Fibroblast of upper back skin (primary cell): ENCODE data around the gene ERBB4.

ENCODE experiments used
- DNase-seq: peaks from one replicate; pipeline ENCODE4 v3.0.0-alpha.2; 2013

The ERBB4 gene

DNA sequence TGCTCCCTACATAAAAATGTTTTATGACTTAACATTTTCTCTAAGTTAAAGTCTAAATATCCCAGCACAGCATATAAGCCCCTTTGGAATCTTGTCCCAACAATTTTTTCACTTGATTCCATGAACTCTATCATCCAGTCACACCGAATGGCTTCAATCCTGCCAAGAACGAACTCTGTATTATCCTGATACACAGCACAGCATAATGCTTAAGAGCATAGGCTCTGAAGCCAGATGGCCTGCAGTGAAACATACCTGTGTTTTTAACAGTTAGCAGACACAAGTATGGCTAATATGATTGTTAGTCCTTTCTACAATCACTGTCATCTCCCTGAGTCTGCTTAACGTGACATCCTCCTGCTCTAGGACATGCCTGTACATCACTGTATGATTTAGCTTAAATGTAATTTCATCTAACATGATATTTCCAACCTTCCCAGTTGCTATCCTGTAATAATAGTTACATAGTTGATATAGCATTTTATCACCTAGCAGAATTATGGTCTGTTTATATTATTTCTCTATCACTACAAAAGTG is 669.5 kb downstream of the ERBB4 start:
- DNase-seq, result no peak

DNA sequence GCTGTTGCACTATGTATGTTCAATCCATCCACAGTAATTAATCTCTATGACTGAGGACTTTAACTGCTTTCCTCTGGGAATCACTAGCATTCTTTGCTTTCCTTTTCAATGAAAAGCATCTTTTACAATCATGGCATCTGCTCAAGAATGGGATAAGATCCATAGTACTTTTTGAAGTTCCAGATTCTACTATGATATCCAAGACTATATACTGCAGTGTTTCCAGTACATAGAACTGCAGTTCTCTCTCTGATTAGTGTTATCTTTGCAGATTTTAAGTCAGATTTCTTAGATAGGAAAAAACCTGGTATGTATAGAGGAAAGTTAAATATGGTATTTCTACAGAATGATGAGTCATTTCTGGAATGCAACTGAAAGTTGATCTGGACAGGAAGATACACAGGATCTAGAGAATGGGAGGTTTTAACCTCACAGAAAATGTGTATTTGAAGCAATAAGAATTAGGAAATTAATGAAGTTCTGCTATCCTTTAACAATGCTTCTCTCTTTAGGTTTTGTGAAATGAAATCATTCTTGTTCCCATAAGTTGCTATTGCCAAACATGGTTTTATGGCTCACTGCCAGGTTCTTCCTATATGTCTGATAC is 670.7 kb downstream of the ERBB4 start:
- DNase-seq, result peak; percentile 51

DNA sequence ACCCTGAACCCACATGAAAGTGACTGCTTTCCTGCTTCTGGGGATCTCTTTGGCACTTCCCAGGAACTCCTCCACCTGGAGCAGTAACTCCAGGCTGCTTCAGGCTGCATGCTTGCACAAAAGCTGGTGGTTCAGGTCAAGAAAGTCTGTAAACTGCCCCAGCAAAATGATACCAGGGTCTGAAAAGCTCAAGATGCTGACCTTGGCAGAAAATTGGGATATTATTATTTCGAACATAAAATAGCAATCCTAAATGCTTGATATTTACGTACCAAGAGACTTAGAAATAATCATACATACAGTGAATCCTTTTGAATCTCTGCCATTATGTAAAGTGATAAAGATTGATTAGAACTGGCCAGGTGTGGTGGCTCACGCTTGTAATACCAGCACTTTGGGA is 674.3 kb downstream of the ERBB4 start:
- no peak for DNase-seq

DNA sequence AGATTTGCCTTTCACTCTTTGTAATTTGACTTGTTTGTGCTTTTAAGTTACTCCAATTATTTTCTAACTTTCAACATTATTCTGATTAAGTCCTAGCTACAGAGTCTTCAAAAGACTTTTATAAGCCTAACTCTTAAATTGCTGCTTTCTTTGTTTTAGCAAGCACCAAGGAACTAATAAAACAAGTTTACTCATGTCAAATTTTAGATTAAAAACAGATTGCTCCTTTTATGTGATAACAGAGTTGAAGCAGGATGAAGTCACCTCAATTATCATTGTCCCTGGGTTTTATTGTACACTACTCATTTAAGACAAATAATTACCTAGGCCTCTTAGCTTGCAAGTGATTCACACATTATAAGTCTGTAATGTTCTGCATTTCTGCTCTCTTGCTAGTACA is 678.4 kb downstream of the ERBB4 start:
- no peak for DNase-seq

DNA sequence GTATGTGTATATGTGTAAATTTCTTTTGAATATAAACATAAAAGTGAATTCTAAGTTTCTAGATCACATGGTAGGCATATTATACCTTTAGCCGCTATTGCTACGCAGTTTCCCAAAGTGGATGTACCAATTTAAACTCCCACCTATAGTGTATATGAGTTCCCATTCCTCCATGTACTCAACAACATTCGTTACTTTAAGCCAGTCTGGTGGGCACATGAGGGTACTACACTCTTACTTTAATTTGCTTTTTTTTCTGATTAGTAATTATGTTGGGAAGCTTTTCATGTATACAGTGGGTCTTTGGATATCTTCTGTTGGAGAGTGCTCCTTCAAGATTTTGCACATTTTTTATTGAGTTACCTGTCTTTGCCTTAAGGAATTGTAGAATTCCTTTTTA is 683.8 kb downstream of the ERBB4 start:
- DNase-seq, result no peak

DNA sequence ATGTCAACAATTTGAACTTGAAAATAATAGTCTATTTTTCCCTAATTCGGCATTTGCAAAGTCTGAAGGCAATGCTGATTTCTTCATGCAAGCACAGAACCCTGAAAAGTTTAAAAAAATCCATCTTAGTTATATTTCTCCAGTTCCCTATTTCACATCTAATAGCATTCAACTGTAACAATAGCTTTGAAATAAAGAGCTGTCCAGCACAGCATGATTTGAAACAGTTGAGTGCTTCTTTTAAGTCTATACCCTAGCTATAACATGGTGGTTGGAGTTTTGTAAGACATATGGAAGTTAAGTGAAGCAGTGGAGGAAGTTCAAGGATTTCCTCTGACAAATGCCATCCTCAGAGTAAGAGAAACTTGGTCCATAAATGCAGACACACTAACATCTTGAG is 691.9 kb downstream of the ERBB4 start:
- no peak for DNase-seq

DNA sequence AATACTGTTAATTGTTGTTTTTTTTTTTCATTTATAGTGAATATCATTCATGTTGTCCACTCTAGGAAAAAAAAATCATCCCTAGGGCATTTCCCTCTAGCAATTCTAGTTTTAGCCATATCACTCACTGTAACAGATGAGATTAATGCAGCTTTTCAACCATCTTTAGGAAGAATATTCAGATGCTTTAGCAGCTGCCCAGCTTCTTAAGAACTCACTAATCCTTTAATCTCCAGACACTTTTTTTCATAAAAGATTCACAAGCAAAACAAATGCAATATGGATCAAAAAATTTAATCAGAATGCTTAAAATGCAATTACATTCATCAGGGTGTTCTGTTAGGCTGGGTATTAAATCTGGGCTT is 692.6 kb downstream of the ERBB4 start:
- no peak for DNase-seq

DNA sequence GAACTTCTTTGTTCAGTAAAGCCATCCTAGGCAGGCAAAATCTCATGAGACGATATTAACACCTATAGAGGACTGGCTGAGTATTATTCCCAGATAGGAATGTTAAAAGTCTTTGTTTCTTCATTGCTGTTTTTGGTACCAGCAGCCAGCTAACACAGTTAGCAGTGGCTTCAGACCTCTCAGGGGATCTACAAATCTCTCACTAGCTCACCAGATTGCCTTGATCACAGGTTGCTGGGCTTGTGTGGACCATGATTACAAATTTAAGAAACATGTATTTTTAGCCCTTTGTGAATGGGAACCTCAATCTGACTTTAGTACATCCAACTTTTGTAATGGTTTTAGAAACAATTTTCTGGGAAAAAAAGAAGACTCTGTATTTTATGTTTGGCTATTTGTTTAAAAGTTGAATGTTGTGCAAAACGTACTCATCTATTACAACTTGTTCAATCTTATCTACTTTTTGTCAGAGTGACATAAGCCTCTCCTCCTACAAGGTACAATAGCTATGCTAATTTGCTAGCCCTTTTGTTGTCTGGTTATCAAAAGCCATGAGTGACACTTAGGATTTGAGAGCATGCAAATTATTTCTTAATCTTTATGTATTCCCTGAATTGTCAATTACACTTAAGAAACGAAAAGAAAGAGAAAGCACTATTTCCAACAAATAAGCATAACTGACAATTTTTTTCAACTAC is 693.1 kb downstream of the ERBB4 start:
- DNase-seq, result no peak

DNA sequence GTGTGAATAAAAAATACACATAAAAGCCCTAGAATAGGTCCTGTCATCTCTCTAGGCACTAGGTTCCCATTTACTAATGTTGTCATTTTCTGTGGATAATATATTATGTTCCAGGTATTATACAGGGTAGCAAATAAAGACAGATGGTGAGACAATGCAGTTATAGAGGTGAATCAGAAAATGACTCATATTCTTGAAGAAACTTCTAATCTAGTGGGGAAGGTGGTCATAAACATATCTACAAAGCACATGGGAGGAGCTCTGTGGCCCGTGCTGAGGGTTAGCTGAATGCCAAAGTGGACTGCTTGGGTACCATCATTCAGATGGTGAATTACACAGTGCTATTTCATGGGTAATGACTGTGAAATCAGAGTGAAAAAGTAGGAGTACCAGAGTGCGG is 700.9 kb downstream of the ERBB4 start:
- DNase-seq, result no peak

DNA sequence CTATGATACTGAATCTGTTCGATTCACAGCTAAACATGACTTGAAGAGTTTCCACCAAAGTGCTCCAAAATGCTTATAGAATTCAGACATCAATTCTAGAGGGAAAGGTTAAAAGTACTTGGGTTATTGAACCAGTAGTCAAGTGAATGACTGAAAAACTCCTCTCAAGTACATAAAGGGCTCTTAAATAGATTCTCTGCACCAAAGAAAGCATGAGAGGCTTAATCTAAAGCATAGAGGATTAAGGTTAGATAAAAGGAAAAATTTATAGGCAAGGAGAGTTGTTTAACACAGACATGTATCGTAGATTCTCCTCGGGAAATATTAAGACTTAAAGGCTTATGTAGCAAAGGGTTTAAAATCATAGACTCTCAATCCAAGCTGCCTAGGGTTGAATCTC is 701.4 kb downstream of the ERBB4 start:
- DNase-seq, result no peak

DNA sequence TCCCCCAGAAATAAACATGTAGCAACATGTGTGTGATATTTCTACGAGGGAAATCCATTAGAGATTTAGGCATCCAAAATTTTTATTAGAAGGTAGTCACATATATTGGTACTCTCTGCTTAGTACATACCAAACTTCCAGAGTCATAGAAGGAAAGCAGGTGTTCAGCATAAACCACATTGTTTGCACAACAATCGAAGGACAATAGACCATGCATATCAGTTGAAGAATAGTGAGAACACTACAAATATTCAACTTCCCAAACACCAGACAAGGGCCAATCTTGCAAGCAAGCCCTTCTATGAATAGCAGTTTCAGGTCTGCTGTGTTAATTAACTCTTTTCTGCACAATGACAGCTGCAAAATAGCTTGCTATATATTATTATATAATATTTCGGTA is 702.2 kb downstream of the ERBB4 start:
- no peak for DNase-seq

DNA sequence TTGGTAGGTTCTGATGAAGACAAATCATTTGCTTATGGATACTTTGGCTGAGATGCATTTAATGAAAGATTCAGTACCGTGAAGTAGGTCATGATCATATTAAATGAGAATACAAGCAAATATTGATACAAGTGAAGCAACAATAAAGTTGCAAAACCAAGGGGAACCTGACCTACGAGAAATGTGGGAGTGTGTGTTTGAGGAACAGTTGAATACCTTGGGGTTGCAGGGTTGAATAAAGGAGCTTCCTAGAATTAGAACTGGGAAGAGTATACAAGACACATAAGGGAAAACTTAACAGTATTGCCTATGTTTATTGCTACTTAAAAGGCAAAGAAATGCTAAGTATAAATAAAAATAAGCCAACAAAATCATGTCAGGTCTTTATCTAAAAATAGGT is 702.9 kb downstream of the ERBB4 start:
- DNase-seq, result no peak

DNA sequence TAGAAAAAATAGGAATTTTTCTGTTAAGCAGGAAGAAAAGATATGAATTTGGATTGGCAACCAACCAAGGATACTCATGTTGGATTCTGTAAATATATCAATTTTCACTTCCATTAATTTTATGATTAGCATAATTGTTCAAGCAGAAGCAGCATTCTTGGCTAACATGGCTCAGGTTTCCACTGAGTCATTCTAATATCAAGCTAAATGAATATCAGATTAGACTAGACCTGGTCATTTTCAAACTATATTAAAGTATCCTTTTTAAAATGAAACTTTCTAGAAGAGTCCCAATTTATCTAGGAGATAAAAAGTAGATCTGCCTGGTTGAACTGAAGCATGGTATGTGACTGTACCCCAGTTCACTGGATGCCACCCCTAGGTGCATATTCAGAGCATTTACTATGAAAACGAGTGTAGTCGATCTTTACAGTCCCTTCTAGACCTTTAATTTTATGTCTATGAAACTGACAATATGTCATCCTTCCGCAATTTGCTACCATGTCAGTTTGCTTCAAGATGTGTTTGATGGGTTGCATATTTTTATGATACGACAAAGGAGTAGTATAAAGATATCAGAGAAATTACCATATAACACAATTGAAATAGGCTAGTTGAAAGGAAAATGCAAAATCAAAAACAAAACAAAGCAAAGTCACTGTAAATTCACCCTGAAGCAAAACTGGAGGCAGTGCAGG is 704.9 kb downstream of the ERBB4 start:
- no peak for DNase-seq

DNA sequence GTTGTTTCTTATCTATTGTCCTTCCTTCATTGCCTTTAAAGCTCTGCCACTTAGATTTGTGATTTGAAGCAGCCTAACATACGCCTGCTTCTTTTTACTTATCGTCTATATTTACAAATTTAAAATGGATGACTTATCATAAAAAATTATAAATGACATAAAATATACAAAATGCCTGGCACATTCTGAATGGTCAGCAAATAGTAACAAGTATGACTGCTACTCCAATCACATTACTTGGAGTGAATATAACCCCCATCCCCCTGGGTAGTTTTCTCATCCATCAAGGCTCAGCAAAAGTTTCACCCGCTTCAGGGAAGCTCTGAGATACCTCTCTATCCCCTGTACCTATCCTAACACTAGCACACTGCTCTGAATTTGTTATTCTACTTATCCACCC is 708.9 kb downstream of the ERBB4 start:
- DNase-seq, result no peak

DNA sequence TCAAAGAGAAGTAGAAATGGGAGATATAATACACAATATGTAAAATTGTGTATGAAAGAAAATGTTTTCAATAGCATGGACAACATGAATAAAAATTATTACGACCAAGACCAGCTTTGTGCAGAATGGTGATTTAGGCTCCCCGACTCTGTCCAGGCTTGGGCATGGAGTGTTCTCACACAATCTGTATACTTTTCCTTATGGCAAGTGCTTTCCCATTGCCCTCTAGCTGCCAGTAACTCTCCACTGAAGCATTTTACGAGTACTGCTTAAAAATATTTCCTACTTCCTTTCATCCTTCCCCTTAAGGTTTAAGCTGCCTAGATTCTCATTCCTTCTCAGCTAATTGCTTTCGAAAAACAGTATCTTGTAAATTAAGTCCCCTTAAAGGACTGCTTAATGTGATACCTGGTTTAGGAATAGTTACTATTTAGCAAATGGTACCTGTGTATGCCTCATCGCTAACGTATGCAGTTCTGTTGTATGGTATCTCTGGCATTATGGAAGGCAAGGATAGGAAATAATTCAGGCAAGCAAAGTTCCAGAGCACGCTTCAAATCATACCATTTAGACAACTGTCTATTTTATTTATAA is 714.6 kb downstream of the ERBB4 start:
- DNase-seq, result no peak

DNA sequence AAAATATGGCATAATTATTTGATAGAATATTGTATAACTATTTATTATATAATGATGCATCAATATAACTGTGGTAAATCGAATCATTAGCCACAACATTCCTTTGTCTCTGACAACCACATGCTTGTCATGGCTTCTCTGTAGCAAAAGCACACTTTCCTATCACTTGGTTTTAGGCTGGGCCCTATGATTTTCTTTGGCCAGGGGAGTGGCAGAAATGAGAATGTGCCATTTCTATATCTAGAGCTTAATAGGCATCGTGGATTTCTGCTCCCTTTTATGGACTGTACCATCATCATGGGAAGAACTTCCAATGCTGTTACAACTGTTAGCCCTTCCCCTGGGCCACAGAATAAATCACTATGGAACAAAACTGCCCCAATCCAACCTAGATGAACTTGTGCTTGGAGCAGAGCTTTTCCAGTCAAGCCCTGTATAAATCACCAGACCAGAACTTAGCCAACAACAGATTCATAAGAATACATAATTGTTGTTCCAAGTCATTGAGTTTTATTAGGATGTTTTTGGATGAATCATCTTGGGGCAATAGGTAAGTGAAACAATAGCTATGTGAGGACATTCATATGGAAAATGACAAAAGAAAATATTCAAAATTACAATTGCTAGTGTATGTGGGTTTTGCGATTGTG is 715.8 kb downstream of the ERBB4 start:
- DNase-seq, result peak; percentile 1

DNA sequence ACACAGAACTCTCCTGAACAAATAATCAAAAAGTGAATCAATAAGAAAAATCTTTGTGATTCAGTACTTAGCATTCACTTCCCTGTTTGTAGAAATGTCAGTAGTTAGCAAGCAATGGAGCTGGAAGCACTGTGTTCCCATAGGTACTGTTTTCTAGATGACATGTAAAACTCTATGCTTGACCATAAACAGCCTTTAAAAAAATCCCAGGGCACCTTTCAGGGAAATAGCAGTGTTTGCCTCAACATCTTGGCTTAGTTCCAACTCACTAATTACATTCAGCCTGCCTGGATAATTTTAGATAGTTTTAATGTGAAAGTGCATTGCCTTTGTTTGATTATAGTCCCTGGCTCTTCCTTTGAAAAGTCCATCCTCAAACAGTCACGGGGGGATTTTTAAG is 721.8 kb downstream of the ERBB4 start:
- no peak for DNase-seq

DNA sequence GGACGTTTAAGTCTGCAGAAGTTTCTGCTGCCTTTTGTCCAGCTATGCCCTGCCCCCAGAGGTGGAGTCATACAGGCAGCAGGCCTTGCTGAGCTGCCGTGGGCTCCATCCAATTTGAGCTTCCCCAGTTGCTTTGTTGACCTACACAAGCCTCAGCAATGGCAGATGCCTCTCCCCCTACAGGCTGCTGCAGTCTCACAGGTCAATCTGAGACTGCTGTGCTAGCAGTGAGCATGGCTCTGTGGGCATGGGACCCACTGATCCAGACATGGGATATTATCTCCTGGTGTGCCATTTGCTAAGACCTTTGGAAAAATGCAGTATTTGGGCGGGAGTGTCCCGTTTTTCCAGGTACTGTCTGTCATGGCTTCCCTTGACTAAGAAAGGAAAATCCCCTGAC is 726.0 kb downstream of the ERBB4 start:
- DNase-seq, result no peak

DNA sequence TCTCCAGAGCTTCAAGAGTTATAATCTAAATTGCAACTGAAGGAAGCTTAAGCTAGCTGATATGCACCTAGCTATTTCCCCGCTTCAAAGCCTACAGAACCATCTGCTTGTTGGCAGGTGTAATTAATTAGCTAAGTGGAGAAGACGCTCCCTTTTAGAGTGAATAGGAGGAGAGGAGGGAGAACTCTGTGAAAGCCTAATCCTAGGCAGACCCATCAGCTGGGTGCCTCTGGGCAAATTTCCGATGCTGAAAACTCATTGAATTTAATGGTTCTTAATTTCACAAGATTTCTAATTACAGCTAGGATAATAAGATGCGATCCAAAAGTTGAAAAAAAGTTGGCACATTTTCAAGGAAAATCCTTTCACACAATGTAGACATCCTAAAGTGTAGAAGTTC is 735.9 kb downstream of the ERBB4 start:
- DNase-seq, result no peak

DNA sequence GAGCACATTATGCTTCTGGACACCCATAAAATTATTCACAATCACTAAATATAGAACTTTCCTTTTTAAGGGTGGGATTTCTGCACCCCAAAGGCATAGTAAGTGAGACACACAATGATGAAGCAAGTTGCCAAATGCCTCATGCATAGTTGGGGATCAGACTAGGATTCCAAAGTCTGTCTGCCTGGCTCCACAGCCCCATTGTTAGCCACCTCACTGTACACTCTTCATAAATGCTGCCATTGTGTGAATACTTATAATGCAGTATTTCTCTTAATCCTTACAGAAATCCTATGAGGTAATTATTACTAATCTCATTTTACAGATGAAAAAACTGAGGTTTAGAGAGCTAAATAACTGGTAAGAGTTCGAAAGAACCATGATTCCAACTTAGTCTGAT is 738.6 kb downstream of the ERBB4 start:
- no peak for DNase-seq

DNA sequence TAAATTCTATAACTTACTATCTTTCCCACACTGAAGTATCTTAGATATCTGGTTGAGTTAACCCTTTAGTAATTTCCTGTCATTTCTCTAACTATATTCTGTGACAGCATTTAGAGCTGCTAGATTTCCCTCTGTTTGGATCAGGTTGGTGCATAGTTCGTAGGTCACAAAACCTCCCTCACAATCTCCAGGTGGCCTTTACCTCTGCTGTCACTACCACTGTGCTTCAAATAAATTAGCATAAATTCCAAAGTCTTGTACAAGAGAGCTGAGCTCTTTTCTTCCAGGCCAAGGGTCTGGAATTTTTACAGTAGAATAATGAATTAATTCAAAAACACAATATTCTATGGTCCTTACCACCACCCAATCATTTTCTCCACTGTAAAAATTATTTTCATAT is 739.7 kb downstream of the ERBB4 start:
- DNase-seq, result no peak

DNA sequence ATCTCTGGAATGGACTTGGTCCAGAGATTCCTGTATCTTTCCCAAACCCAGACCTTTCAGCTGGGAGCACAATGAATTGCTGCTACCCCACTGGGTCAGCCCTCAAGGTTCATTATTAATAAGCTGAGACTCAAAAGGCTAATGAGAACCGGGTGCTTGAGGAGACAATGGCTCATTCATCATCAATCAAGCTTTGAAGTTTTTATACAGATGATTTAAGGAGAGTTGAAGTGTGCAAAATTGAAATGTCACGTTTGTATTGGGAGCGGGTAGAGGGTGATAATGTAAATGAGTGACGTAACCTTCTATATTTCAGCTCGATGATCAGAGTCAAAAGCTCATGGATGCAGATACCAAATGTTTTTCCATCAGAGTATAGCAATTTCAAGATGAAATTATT is 744.9 kb downstream of the ERBB4 start:
- peak; percentile 2 for DNase-seq

DNA sequence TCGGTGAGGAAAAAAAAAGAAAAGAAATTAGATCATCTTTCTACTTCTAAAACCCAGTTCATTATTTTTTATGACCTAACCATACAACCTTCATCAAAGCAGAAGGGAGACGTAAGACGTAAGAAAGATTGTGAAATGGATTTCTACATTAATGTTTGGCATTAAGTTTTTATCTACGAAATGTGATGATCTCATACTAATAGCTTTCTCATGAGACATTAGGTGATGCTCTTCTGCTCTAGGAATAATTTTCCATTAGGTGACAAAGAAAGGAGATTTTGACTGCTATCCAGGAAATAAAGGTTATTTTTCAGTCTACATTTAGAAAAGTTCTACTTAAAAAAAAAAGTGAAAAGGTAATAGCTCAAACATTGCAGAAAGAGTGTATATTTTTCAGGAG is 748.6 kb downstream of the ERBB4 start:
- no peak for DNase-seq
